ENCODE results near the gene KHDRBS1. TPM values are rescaled to one million over a fixed set of nuclear protein-coding genes. Genes with fewer than 3 reads are reported as not detected.

KHDRBS1 gene
- total and polyA plus RNA-seq, 2 of the 13 experiments (the other 11 are each of a cell fraction or from before 2014, with no cell fraction given), result 25.1 to 39.0 TPM

- TF ChIP-seq, protein P1, sequence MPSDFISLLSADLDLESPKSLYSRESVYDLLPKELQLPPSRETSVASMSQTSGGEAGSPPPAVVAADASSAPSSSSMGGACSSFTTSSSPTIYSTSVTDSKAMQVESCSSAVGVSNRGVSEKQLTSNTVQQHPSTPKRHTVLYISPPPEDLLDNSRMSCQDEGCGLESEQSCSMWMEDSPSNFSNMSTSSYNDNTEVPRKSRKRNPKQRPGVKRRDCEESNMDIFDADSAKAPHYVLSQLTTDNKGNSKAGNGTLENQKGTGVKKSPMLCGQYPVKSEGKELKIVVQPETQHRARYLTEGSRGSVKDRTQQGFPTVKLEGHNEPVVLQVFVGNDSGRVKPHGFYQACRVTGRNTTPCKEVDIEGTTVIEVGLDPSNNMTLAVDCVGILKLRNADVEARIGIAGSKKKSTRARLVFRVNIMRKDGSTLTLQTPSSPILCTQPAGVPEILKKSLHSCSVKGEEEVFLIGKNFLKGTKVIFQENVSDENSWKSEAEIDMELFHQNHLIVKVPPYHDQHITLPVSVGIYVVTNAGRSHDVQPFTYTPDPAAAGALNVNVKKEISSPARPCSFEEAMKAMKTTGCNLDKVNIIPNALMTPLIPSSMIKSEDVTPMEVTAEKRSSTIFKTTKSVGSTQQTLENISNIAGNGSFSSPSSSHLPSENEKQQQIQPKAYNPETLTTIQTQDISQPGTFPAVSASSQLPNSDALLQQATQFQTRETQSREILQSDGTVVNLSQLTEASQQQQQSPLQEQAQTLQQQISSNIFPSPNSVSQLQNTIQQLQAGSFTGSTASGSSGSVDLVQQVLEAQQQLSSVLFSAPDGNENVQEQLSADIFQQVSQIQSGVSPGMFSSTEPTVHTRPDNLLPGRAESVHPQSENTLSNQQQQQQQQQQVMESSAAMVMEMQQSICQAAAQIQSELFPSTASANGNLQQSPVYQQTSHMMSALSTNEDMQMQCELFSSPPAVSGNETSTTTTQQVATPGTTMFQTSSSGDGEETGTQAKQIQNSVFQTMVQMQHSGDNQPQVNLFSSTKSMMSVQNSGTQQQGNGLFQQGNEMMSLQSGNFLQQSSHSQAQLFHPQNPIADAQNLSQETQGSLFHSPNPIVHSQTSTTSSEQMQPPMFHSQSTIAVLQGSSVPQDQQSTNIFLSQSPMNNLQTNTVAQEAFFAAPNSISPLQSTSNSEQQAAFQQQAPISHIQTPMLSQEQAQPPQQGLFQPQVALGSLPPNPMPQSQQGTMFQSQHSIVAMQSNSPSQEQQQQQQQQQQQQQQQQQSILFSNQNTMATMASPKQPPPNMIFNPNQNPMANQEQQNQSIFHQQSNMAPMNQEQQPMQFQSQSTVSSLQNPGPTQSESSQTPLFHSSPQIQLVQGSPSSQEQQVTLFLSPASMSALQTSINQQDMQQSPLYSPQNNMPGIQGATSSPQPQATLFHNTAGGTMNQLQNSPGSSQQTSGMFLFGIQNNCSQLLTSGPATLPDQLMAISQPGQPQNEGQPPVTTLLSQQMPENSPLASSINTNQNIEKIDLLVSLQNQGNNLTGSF (CRISPR knock-in tag; IDR thresholded peaks at IDR 0.05), result no peak
- TF ChIP-seq IKZF5 (CRISPR knock-in tag; IDR thresholded peaks at IDR 0.05) (no peak), ATF7-NPFF (CRISPR knock-in tag; IDR thresholded peaks at IDR 0.05; ENCODE audit: low read depth) (no peak), EP300 (IDR thresholded peaks at IDR 0.05; ENCODE audit: low read depth in 2 of 2, low read length in 2 of 2) (no peak), EP300 (CRISPR knock-in tag; IDR thresholded peaks at IDR 0.05; ENCODE audit: borderline replicate concordance) (no peak), ZNF775 (CRISPR knock-in tag; IDR thresholded peaks at IDR 0.05; ENCODE audit: borderline replicate concordance) (no peak), ZNF740 (CRISPR knock-in tag; IDR thresholded peaks at IDR 0.05) (no peak)
Measured at GRCh38 chr1:32010246-32010645, 3.4 kb upstream of the KHDRBS1 start (continued).
